Neutrophil (primary cell): ENCODE data around the gene DUSP3.

ENCODE experiments used
- H3K27ac ChIP-seq: fragments of 200-600 bp; sonication (generic); 2 replicates; pipeline ENCODE4 v1.5.1; 2016; ENCODE audit warnings: mild to moderate bottlenecking, moderate library complexity
- H3K27me3 ChIP-seq: fragments of 200-600 bp; sonication (generic); 2 replicates; pipeline ENCODE4 v1.6.0; 2016; ENCODE audit warnings: mild to moderate bottlenecking
- H3K36me3 ChIP-seq: fragments of 200-600 bp; sonication (generic); 2 replicates; pipeline ENCODE4 v1.5.1; 2017
- H3K4me1 ChIP-seq, 2 experiments: fragments of 200-600 bp in 1 of 2; sonication (generic) in 1 of 2; 1 replicate in 1 of 2; 2 replicates in 1 of 2; pipeline versions ENCODE4 v1.5.1 to v1.6.1; 2013 to 2016; ENCODE audit warnings: low read depth in 1 of 2, low read length in 1 of 2, mild to moderate bottlenecking in 1 of 2, moderate library complexity in 1 of 2; ENCODE audit not compliant: control insufficient read depth in 1 of 2, insufficient read depth in 1 of 2
- H3K4me3 ChIP-seq, 2 experiments: fragments of 200-600 bp in 1 of 2; sonication (generic) in 1 of 2; 1 replicate in 1 of 2; 2 replicates in 1 of 2; pipeline ENCODE4 v1.5.1; 2013 to 2016; ENCODE audit warnings: low read depth in 1 of 2, low read length in 1 of 2, mild to moderate bottlenecking in 1 of 2, moderate library complexity in 1 of 2
- H3K9me3 ChIP-seq: fragments of 200-600 bp; sonication (generic); 2 replicates; pipeline ENCODE4 v1.5.1; 2016
- CTCF ChIP-seq: fragments of 200-600 bp; sonication (generic); IDR thresholded peaks from 2 replicates; pipeline ENCODE4 v1.5.1; 2016; ENCODE audit warnings: antibody characterized with exemption

Gene DUSP3

DNA sequence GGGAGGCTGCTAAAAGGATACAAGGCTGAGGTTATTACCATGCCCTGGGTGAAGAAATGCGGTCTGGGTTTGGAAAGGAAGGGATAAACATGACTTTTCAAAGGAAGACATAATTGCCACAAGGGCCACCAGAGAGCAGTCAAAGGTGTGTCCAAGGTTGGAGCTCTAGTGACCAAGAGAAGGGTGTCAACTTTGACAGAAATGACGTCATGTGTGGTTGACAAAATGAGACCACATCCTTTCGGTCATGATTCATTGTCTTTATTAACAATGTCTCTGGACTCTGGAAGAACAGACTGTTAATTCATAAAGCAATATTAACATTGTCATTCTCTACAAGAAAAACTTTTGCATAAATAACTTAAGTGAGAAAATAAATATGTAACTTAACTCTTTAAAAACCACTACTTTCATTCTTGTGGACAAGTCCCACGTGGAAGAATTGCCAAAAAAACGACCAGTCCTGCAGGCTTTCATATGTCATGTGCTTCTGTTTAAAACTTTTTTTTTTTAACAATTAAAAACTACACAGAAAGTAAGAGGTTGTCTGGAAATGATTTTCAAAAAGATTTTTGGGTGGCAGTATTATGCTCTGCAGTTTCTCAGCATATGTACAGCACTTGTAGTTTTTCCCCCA is 25.2 kb downstream of the DUSP3 start:
- Histone ChIP-seq H3K27me3 (peaks cover 96% of the 10 kb centered on the region), H3K36me3 (no peaks in the 10 kb centered on the region), H3K4me1 (no peaks in the 10 kb centered on the region), H3K27ac (no peak overlapping the region), H3K9me3 (no peaks in the 10 kb centered on the region), H3K4me3 (no peak overlapping the region)
- no peak for TF ChIP-seq CTCF

DNA sequence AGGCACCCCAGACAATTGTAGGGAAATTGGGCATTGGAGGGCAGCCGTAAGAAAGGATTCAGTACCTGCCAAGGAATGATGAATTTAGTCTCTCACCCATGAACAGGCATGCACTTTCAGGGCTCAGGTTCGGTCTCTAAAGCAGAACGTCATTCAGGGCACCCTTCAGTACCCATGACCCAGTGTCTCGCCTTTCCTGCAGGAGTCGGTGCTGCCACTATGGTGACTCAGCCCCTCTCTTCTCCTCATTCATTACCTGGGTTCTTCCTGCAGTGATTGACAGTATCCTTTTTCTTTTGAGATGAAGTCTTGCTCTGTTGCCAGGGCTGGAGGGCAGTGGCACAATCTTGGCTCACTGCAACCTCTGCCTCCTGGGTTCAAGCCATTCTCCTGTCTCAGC is 28.6 kb downstream of the DUSP3 start:
- peaks cover 81% of the 10 kb centered on the region for H3K27me3 ChIP-seq

DNA sequence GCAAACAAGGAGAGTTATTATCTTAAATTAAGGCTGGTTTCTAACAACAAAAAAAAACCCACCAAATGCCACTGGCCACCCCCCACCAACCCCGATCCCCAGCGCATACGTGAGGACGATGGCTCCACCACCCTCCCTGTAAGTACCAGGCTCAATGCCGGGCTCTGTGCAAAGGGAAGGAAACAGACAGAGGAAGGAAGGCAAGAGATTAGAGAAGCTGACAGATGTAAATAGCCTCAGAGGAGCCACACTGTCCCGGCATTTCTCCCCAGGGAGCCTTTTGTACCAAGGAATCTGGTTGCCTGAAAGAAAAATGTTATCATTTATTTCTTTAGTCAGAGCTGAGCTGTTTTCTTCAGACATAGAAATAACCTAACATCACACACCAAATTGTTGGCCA is 33.2 kb downstream of the DUSP3 start:
- peaks cover 47% of the 10 kb centered on the region for H3K27me3 ChIP-seq
- H3K9me3 ChIP-seq = no peaks in the 10 kb centered on the region
- H3K4me1 ChIP-seq = peaks cover 0 to 5% of the 10 kb centered on the region in 2 experiments
- H3K36me3 ChIP-seq = no peaks in the 10 kb centered on the region
- no peak overlapping the region for H3K4me3 ChIP-seq
- no peak overlapping the region for H3K27ac ChIP-seq
- no peak for TF ChIP-seq CTCF

More for the DNA sequence above, 28.6 kb downstream of the DUSP3 start:
- Histone ChIP-seq H3K4me3 (no peak overlapping the region), H3K27ac (no peak overlapping the region), H3K36me3 (no peaks in the 10 kb centered on the region), H3K9me3 (no peaks in the 10 kb centered on the region), H3K4me1 (peaks cover 0 to 5% of the 10 kb centered on the region in 2 experiments)
- TF ChIP-seq CTCF = no peak

DNA sequence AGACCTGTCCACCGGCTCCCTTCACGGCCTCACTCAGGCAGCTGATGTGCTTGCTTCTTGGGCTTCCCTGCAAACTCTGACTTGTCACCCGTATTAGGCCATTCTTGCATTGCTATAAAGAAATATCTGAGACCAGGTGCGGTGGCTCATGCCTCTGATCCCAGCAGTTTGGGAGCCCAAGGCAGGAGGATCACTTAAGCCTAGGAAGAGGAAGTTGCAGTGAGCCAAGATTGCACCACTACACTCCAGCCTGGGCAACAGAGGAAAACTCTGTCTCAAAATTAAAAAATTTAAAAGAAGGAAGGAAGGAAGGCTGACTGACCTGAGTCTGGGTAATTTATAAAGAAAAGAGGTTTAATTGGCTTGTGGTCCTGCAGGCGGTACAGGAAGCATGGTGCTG is 37.1 kb downstream of the DUSP3 start:
- H3K4me3 ChIP-seq = no peak overlapping the region
- H3K36me3 ChIP-seq = no peaks in the 10 kb centered on the region
- H3K27me3 ChIP-seq = peaks cover 26% of the 10 kb centered on the region
- no peaks in the 10 kb centered on the region for H3K9me3 ChIP-seq
- TF ChIP-seq CTCF = no peak
- H3K4me1 ChIP-seq = peaks cover 0 to 5% of the 10 kb centered on the region in 2 experiments
- H3K27ac ChIP-seq = no peak overlapping the region

DNA sequence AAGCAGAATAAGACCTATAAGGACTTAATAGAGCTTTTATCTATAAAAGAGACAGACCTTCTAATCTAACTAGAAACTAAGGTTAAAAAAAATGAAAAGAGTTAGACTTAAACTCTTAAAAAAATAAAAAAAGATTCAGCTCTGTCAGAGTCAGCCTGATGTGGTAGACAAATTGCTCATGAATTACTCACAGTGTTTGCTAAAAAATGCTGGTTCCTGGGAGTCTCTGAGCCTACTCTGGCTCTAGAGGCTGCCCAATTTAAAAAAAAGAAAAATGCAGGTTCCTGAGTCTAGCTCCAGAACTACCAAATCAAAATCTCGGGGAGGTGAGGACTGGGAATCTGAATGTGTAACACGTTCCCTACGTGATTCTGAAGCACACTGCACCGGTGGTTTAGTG is 38.2 kb downstream of the DUSP3 start:
- no peak overlapping the region for H3K27ac ChIP-seq
- no peak overlapping the region for H3K4me3 ChIP-seq
- peaks cover 0 to 1% of the 10 kb centered on the region in 2 experiments for H3K4me1 ChIP-seq
- H3K27me3 ChIP-seq = peaks cover 23% of the 10 kb centered on the region
- no peaks in the 10 kb centered on the region for H3K9me3 ChIP-seq
- no peaks in the 10 kb centered on the region for H3K36me3 ChIP-seq
- no peak for TF ChIP-seq CTCF
